GM23248 (cell line): ENCODE measurements around the gene ZDHHC22. TPM values are rescaled to one million over a fixed set of nuclear protein-coding genes. Genes with fewer than 3 reads are reported as not detected.
A peak's percentile ranks its signal among the peaks of the same experiment; 100 is the strongest.

Experiments used
- DNase-seq: peaks from one replicate; pipeline ENCODE4 v3.0.0-alpha.2; 2015
- H2AFZ ChIP-seq: fragments of 200-600 bp; sonication (generic); 2 replicates; pipeline ENCODE4 v1.6.1; 2016; ENCODE audit warnings: antibody characterized with exemption
- H3F3A ChIP-seq: fragments of 200-600 bp; sonication (generic); 2 replicates; pipeline ENCODE4 v1.6.1; 2016; ENCODE audit warnings: mild to moderate bottlenecking, antibody characterized with exemption, mixed run types; ENCODE audit not compliant: insufficient read depth
- H3K27ac ChIP-seq: fragments of 200-600 bp; sonication (generic); 2 replicates; pipeline ENCODE4 v1.5.1; 2016; ENCODE audit warnings: mild to moderate bottlenecking
- H3K27me3 ChIP-seq: fragments of 200-600 bp; sonication (generic); replicated peaks from 2 replicates; pipeline ENCODE4 v1.6.1; 2016; ENCODE audit warnings: mild to moderate bottlenecking; ENCODE audit not compliant: insufficient read depth
- H3K36me3 ChIP-seq: fragments of 200-600 bp; sonication (generic); 2 replicates; pipeline ENCODE4 v1.6.1; 2016; ENCODE audit warnings: low read depth, mild to moderate bottlenecking
- H3K4me1 ChIP-seq: fragments of 200-600 bp; sonication (generic); 2 replicates; pipeline ENCODE4 v1.6.1; 2016; ENCODE audit warnings: mild to moderate bottlenecking; ENCODE audit not compliant: insufficient read depth
- H3K4me2 ChIP-seq: fragments of 200-600 bp; sonication (generic); one replicate; pipeline ENCODE4 v1.6.1; 2016; ENCODE audit warnings: mild to moderate bottlenecking; ENCODE audit not compliant: unreplicated experiment
- H3K4me3 ChIP-seq: fragments of 200-600 bp; sonication (generic); 2 replicates; pipeline ENCODE4 v1.5.1; 2016; ENCODE audit warnings: mild to moderate bottlenecking
- H3K79me2 ChIP-seq: fragments of 200-600 bp; sonication (generic); 2 replicates; pipeline ENCODE4 v1.6.1; 2016; ENCODE audit warnings: mild to moderate bottlenecking; ENCODE audit not compliant: insufficient read depth
- H3K9ac ChIP-seq: fragments of 200-600 bp; sonication (generic); 2 replicates; pipeline ENCODE4 v1.6.1; 2016; ENCODE audit warnings: mild to moderate bottlenecking
- H3K9me2 ChIP-seq: fragments of 200-600 bp; sonication (generic); 2 replicates; pipeline ENCODE4 v1.6.1; 2016; ENCODE audit warnings: mixed run types, mild to moderate bottlenecking, moderate library complexity; ENCODE audit not compliant: insufficient read depth
- H3K9me3 ChIP-seq: fragments of 200-600 bp; sonication (generic); one replicate; pipeline ENCODE4 v1.6.1; 2017; ENCODE audit warnings: low read depth
- H4K20me1 ChIP-seq: fragments of 200-600 bp; sonication (generic); 2 replicates; pipeline ENCODE4 v1.6.0; 2016; ENCODE audit not compliant: insufficient read depth
- EZH2 ChIP-seq: fragments of 200-600 bp; sonication (generic); IDR thresholded peaks from 2 replicates; pipeline ENCODE4 v1.6.1; 2018; ENCODE audit warnings: antibody characterized with exemption, mild to moderate bottlenecking; ENCODE audit not compliant: insufficient read depth, poor library complexity, severe bottlenecking
- EZH2phosphoT487 ChIP-seq: fragments of 200-600 bp; sonication (generic); IDR thresholded peaks from 2 replicates; pipeline ENCODE4 v1.6.1; 2018; ENCODE audit warnings: antibody characterized with exemption, moderate library complexity, mild to moderate bottlenecking, low read depth; ENCODE audit not compliant: insufficient read depth
- WGBS, 2 experiments: methylation state at CpG; one replicate each; pipeline ENCODE4 v1.1.6; 2015 to 2017; ENCODE audit warnings: low lambda C conversion rate in 2 of 2, low coverage in 1 of 2; ENCODE audit errors: missing lambda C conversion rate in 2 of 2; 5-methylcytosine and 5-hydroxymethylcytosine counted together
- in situ Hi-C: fragments of 300-500 bp; cut with MboI; formaldehyde crosslinking; loops from 2 replicates; pipeline ENCODE4 v1.15.0; 2020
- polyA plus RNA-seq: library from polyadenylated mRNA; unstranded; fragments of >200 nt; fragmentation: Nextera tagmentation; extraction: Ambion mirVana; gene quantifications from 2 replicates; pipeline ENCODE4 v1.2.1, GENCODE V29; 2016
- total RNA-seq: library from RNA; depleted of rRNA; stranded (reverse); fragments of >200 nt; shearing (Covaris generic); gene quantifications from 2 replicates; pipeline ENCODE4 v1.2.3, GENCODE V29; 2014

Gene ZDHHC22
- total and polyA plus RNA-seq, 2 experiments from 2014 or later: not detected

GRCh38 chr14:77186911-77187648, 45.5 kb upstream of the ZDHHC22 start:
- H3K27ac ChIP-seq: no peak overlapping the region
- no peak overlapping the region for H3K9ac ChIP-seq

GRCh38 chr14:77185093-77185465, 43.5 kb upstream of the ZDHHC22 start:
- Histone ChIP-seq H3K9me3 (no peaks in the 10 kb centered on the region), H3K79me2 (no peaks in the 10 kb centered on the region), H3K4me2 (no peak overlapping the region), H3K27ac (no peak overlapping the region), H3K9me2 (no peaks in the 10 kb centered on the region), H3K4me1 (0 out of 2 replicates have a peak, but pooled peaks cover 5% of the 10 kb centered on the region), H3K36me3 (no peaks in the 10 kb centered on the region), H3K4me3 (no peak overlapping the region), H4K20me1 (no peaks in the 10 kb centered on the region), H2AFZ (no peak overlapping the region), H3K27me3 (peaks cover 37% of the 10 kb centered on the region), H3K9ac (no peak overlapping the region), H3F3A (no peaks in the 10 kb centered on the region)
- TF ChIP-seq EZH2 (no peak), EZH2phosphoT487 (no peak)
- WGBS, 2 experiments: 70 to 72% methylated on average over 2 of the region's 2 CpGs
- no peak for DNase-seq
- in situ Hi-C loops: no loop called here

More at GRCh38 chr14:77186911-77187648, 45.5 kb upstream of the ZDHHC22 start:
- Histone ChIP-seq H3K9me2 (no peaks in the 10 kb centered on the region), H3K9me3 (no peaks in the 10 kb centered on the region), H3K4me3 (no peak overlapping the region), H4K20me1 (no peaks in the 10 kb centered on the region), H3K27me3 (peaks cover 43% of the 10 kb centered on the region), H3K4me2 (no peak overlapping the region), H2AFZ (no peak overlapping the region), H3F3A (no peaks in the 10 kb centered on the region), H3K79me2 (no peaks in the 10 kb centered on the region), H3K36me3 (no peaks in the 10 kb centered on the region), H3K4me1 (0 out of 2 replicates have a peak, but pooled peaks cover 5% of the 10 kb centered on the region)
- in situ Hi-C loops: no loop called here
- peak; percentile 54 for DNase-seq
- no peak for TF ChIP-seq EZH2
- TF ChIP-seq EZH2phosphoT487: no peak
- 12 to 16% methylated on average over 15 of the region's 15 CpGs for WGBS, 2 experiments

GRCh38 chr14:77184396-77185092, 43.0 kb upstream of the ZDHHC22 start:
- in situ Hi-C loops: no loop called here
- no peaks in the 10 kb centered on the region for H4K20me1 ChIP-seq
- no peaks in the 10 kb centered on the region for H3K79me2 ChIP-seq
- H3K27ac ChIP-seq: no peak overlapping the region
- H3F3A ChIP-seq: no peaks in the 10 kb centered on the region
- H3K9me2 ChIP-seq: no peaks in the 10 kb centered on the region
- H3K4me1 ChIP-seq: 0 out of 2 replicates have a peak, but pooled peaks cover 5% of the 10 kb centered on the region
- no peaks in the 10 kb centered on the region for H3K36me3 ChIP-seq
- H3K4me3 ChIP-seq: no peak overlapping the region
- TF ChIP-seq EZH2 (no peak), EZH2phosphoT487 (no peak)
- H3K9ac ChIP-seq: no peak overlapping the region
- no peaks in the 10 kb centered on the region for H3K9me3 ChIP-seq
- H2AFZ ChIP-seq: no peak overlapping the region
- WGBS, 2 experiments: 40 to 42% methylated on average over 11 of the region's 11 CpGs
- H3K4me2 ChIP-seq: no peak overlapping the region
- DNase-seq: no peak
- H3K27me3 ChIP-seq: peaks cover 34% of the 10 kb centered on the region

GRCh38 chr14:77183896-77184295, 42.3 kb upstream of the ZDHHC22 start:
- Histone ChIP-seq H3K9me3 (no peaks in the 10 kb centered on the region), H3K27ac (no peak overlapping the region), H3K79me2 (no peaks in the 10 kb centered on the region), H3K9ac (no peak overlapping the region), H3K9me2 (no peaks in the 10 kb centered on the region), H4K20me1 (no peaks in the 10 kb centered on the region), H3K27me3 (peaks cover 31% of the 10 kb centered on the region), H3K4me2 (no peak overlapping the region), H3K4me3 (no peak overlapping the region), H2AFZ (no peak overlapping the region), H3F3A (no peaks in the 10 kb centered on the region), H3K36me3 (no peaks in the 10 kb centered on the region), H3K4me1 (0 out of 2 replicates have a peak, but pooled peaks cover 5% of the 10 kb centered on the region)
- DNase-seq: no peak
- WGBS, 2 experiments: 18 to 28% methylated on average over 5 of the region's 5 CpGs
- no peak for TF ChIP-seq EZH2phosphoT487
- in situ Hi-C loops: no loop called here
